ENCODE measurements around the gene SLC35F4.

- TF ChIP-seq CTCF (IDR thresholded peaks at IDR 0.05; ENCODE audit: low read length) = no peak
- no peak for TF ChIP-seq EZH2 (optimal IDR thresholded peaks at IDR 0.05; ENCODE audit: low read depth, low read length)
Measured at GRCh38 chr14:57822081-57822480, 43.8 kb downstream of the SLC35F4 start.

All from MM.1S (cell line).